ENCODE measurements around the gene AADACL2.

The AADACL2 gene

DNA sequence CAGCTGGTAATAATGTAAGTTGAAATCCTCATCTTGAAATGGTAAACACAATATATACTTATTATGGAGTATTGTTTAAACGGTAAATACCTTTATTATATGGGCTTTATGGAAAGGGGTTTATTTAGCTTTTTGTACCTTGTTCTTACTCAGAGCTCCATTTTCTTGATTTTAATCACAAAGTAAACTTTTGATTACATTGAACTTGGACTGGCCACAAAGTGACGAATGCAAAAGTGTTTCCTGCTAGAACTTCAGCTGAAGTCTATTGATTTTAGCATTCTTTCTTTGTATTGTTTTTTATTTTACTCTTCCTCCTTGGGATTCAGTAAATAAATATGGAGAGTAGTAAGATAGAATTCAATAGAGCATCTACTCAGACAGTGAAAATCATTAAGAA, 60.4 kb downstream of the AADACL2 start:
- no peak for TF ChIP-seq CTCF (IDR thresholded peaks at IDR 0.05; ENCODE audit: low read depth, low read length, missing control alignments)
- no peak overlapping the region for H3K4me3 ChIP-seq (replicated peaks; ENCODE audit: low read depth, low read length)
- DNase-seq (ENCODE audit: extremely low read depth, low read depth) = no peak

- TF ChIP-seq CTCF (IDR thresholded peaks at IDR 0.05; ENCODE audit: low read depth, low read length, missing control alignments) = no peak
- peak; percentile 11 for DNase-seq (ENCODE audit: extremely low read depth, low read depth)
Observed at GRCh38 chr3:151795276-151795675, 61.5 kb downstream of the AADACL2 start.

GRCh38 chr3:151796105-151796680, 62.5 kb downstream of the AADACL2 start:
- H3K4me3 ChIP-seq (replicated peaks; ENCODE audit: low read depth, low read length) = no peak overlapping the region
- no peak for TF ChIP-seq CTCF (IDR thresholded peaks at IDR 0.05; ENCODE audit: low read depth, low read length, missing control alignments)
- no peak for DNase-seq (ENCODE audit: extremely low read depth, low read depth)

More at GRCh38 chr3:151795276-151795675, 61.5 kb downstream of the AADACL2 start:
- no peak overlapping the region for H3K4me3 ChIP-seq (replicated peaks; ENCODE audit: low read depth, low read length)

DNA sequence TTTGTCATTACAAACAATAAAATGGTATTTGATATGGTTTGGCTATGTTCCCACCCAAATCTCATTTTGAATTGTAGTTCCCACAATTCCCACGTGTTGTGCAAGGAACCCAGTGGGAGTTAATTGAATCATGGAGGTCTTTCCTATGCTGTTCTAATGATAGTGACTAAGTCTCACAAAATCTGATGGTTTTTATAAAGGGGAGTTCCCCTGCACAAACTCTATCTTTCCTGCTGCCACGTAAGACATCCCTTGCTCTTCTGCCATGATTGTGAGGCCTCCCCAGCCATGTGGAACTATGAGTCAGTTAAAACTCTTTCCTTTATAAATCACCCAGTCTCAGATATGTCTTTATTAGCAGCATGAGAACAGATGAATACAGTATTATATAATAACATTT, 64.7 kb downstream of the AADACL2 start:
- no peak for DNase-seq (ENCODE audit: extremely low read depth, low read depth)
- H3K4me3 ChIP-seq (replicated peaks; ENCODE audit: low read depth, low read length) = no peak overlapping the region
- no peak for TF ChIP-seq CTCF (IDR thresholded peaks at IDR 0.05; ENCODE audit: low read depth, low read length, missing control alignments)

- DNase-seq (ENCODE audit: extremely low read depth, low read depth) = no peak
- no peak for TF ChIP-seq CTCF (IDR thresholded peaks at IDR 0.05; ENCODE audit: low read depth, low read length, missing control alignments)
- H3K4me3 ChIP-seq (replicated peaks; ENCODE audit: low read depth, low read length) = no peak overlapping the region
Observed at GRCh38 chr3:151800431-151800830, 66.7 kb downstream of the AADACL2 start.

DNA sequence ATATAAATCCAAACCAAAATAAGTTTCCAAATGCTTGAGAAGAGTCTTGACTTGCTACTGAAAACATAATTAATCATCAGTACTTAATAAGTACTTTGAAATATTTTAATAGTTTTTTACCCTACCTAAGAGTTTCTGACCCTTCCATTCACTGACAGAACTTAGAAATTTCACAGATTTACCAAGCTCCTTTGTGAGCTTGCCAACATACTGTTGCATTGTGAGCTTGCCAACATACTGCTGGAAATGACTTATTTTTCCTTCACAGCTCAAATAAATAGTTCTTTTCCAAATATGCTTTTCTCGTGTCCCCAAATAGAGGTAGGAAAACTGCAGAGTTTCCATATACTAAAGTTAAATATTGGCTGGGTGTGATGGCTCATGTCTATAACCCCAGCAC, 70.5 kb downstream of the AADACL2 start:
- no peak for TF ChIP-seq CTCF (IDR thresholded peaks at IDR 0.05; ENCODE audit: low read depth, low read length, missing control alignments)
- H3K4me3 ChIP-seq (replicated peaks; ENCODE audit: low read depth, low read length) = no peak overlapping the region
- DNase-seq (ENCODE audit: extremely low read depth, low read depth) = no peak

- no peak overlapping the region for H3K4me3 ChIP-seq (replicated peaks; ENCODE audit: low read depth, low read length)
- DNase-seq (ENCODE audit: extremely low read depth, low read depth) = no peak
- TF ChIP-seq CTCF (IDR thresholded peaks at IDR 0.05; ENCODE audit: low read depth, low read length, missing control alignments) = no peak
Observed at GRCh38 chr3:151806838-151807237, 73.1 kb downstream of the AADACL2 start.

All from HFF-Myc (cell line).